Stimulated activated CD4-positive, alpha-beta T cell treated with anti-CD3 and anti-CD28 coated beads, Interleukin-1b, Interleukin-23, amount 100 ng/mL, for 1 hour (primary cell): ENCODE measurements around the gene PTPMT1.
"Not testable (repeated sequence)": the region's sequence is repeated elsewhere in the genome, so short reads cannot be mapped to it uniquely, and the experiment has no call there.

ENCODE experiments used
- DNase-seq, 2 donors: peaks; one replicate each; pipeline ENCODE4 v3.0.0-alpha.2; 2020; ENCODE audit warnings: low read depth in 2 of 2

PTPMT1 gene, protein sequence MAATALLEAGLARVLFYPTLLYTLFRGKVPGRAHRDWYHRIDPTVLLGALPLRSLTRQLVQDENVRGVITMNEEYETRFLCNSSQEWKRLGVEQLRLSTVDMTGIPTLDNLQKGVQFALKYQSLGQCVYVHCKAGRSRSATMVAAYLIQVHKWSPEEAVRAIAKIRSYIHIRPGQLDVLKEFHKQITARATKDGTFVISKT

DNA sequence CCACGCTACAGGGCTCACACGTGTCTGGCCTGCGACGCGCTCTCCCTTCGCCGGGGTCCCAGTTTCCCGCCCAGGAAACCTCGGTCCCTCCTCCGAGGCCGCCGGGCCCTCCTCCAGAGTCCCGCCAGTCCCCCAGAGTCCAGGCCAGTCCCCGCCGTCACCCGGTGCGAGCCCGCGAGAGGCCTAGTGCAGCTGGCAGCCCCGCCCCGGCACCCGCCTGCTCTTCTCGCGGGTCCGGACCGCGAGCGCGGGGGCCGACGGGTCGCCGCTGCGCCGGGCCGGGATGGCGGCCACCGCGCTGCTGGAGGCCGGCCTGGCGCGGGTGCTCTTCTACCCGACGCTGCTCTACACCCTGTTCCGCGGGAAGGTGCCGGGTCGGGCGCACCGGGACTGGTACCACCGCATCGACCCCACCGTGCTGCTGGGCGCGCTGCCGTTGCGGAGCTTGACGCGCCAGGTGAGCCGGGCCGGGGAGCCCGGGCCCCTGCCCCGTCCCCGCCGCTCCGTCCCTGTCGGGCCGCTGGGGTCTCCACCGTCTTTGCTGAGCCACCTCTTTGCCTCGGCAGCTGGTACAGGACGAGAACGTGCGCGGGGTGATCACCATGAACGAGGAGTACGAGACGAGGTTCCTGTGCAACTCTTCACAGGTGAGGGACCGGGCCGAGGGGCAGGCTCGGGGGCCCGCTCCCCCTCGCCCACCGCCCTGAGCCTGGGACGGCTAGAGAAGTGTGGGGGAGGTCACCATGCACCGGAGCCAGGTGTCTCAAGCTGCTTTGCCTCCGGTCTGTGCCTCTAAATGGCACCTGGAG lies at the start of gene PTPMT1:
Gene PTPMT1 (plus strand): TSS at position 260 of the 809 bp plus-strand sequence. CDS start 24 bp downstream, at position 284.
- DNase-seq, result peak in 1 of 2 donors; percentile 40

GRCh38 chr11:47516155-47516554 lies 49.2 kb upstream of the PTPMT1 start:
- no peak for DNase-seq

DNA sequence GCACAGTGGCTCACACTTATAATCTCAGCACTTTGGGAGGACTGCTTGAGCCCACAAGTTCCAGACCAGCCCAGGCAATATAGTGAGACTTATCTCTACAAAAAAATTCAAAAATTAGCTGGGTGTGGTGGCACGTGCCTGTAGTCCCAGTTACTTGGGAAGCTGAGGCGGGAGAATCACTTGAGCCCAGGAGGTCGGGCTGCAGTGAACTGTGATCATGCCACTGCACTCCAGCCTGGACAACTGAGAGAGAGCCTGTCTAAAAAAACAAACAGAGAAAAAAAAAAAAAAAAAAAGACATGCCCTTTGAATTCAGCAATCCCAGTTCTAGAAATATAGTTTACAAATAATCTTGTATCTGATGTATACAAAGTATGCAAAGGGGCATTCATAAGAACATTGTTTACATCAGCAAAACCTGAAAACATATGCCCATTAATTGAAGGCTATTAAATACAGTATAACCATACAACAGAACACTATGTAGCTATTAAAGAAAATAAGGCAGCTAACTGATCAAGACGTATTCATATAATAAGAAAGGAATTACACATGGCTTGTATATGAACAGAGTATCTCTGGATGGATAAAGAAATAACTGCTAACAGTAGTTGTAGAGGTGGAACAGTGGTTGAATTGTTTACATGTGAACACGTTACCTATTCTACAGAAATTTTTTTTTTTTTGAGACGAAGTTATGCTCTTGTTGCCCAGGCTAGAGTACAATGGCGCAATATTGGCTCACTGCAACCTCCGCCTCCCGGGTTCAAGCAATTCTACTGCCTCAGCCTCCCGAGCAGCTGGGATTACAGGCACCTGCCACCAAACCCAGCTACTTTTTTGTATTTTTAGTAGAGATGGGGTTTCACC lies 48.2 kb upstream of the PTPMT1 start:
- no peak for DNase-seq

DNA sequence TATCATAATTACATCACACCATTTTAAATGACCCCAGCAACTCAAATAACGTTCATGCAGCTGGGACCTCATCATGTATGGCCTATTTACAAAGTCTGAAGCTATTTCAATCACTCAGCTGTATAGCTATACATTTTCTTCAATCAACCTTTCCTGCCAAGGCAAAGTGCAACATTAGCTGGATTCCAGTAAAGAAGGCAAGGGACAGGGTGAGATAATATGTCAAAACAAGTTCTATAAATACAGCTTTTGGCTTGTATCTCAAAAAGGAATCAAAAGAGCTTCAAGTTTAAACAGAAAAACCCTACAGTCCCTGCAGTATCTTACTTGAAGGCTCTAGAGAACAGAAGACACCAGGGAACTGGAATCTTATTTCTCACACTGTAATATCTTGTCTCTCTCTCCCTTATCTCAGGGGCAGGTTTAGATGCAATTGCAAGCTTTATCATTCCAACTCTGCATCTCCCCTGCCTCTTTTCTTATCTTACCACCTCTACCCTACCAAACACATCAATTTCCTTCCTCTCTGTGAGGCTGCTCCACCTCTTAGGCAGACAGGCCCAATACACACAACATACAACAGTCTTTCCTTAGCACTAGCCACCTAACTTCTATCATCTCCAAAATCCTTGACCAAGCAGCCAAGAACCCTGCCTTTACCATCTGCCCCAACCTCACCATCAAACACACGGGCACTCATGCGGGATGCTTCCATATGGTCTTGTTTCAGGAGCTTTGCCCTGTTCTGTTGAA lies 47.0 kb upstream of the PTPMT1 start:
- DNase-seq, result no peak

DNA sequence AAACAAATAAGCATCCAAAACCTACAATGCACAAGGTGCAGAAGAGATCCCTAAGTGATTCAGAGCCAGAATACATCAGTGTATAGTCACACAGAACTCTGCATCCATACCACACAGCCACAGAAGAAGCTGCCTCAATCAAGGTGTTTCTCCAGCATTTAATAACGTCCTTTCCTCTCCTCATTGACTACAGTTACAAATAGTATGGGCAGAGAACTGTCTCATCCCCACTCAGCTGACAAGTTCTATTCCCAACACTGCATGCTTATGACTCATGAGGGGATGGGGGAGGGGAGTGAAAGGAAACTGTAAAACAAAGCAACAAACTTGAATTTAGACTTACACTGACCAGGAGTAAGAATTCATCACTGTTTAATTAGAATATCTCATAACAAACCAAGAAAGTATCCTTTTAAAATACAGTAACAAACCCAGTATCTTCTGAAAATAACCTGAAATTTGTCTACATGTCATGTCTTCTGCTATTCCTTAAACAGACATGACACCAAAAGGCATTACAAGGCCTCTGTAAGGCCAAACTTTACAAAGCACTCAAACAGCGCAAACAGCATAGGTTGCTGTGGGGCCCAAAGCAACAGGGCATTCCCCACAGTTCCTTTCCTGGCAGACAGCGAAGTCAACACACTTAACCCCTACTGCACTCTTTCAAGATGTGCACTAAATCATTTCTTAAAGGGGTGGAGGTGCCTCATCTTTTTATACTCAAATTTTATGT lies 41.7 kb upstream of the PTPMT1 start:
- DNase-seq, result no peak

GRCh38 chr11:47524291-47524874 lies 41.0 kb upstream of the PTPMT1 start:
- no peak for DNase-seq

DNA sequence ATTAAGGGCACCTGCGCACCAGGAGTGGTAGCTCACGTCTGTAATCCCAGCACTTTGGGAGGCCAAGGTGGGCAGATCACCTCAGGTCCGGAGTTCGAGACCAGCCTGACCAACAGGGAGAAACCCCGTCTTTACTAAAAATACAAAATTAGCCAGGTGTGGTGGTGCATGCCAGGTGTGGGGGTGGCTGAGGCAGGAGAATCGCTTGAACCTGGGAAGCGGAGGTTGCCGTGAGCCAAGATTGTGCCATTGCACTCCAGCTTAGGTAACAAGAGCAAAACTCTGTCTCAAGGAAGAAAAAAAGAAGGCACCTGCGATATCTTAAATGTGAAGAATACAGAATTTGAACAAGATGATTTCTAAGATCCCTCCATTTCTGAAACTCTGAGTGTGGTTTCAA lies 39.4 kb upstream of the PTPMT1 start:
- DNase-seq, result not testable (repeated sequence)

DNA sequence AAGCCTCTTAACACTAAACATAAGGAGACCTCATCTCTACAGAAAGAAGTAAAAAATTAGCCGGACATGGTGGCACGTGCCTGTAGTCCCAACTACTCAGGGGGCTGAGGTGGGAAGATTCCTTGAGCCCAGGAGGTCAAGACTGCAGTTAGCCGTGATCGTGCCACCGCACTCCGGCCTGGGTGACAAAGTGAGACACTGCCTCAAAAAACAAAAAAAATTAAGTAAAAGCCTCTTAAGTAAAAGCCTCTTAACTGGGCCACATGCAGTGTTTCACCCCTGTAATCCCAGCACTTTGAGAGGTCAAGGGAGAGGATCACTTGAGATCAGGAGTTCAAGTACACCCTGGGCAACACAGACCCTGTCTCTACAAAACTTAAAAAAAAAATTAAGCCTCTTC lies 38.2 kb upstream of the PTPMT1 start:
- no peak for DNase-seq

DNA sequence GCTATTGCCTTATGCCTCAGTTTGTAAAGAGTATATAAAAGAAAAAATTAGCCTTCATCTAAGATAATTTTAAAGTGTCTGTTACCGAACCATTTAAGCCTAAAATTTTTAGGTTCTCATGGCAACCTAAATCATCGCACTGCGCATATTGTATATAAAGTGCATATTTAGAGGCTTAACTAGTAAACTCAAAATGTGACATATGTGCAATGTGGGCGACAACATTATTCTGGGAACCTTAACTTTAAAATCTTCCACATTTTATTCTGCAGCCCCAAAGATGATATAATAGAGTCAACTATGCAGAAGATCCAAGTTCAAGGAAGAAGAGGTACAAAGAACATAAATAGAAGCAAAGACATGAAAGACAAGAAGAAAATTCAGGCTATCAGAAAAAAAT lies 35.4 kb upstream of the PTPMT1 start:
- DNase-seq, result no peak

- DNase-seq, result not testable (repeated sequence)
Measured at GRCh38 chr11:47530721-47531120, 34.7 kb upstream of the PTPMT1 start.

GRCh38 chr11:47531666-47532065 lies 33.7 kb upstream of the PTPMT1 start:
- DNase-seq, result no peak

DNA sequence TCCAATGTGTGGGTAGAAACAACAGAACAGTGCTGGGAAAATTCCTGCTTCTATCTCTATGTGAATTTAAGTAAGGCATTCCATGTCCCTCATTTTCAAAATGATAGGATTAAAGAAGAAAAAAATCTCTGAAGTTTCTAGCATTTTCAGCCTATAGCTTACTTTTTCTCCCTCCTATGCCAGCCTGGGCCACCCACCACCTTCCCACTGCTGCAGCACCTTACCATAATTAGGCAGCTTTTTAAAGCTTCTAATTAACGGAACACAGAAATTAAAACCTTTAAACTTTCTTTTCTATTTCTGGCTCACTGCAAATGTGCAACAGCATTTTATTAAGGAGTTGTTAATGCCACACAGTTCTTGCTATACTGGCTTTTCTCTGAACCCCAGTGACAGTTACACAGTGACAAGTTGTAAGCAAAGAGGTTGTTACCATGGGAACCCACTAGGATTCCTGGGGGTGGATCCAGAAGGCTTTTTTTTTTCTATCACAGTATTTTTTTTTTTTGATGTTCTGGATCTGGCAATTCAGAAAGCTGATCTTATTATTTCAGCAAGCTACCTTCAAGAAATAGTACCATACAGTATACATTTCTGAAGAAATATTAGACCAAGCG lies 32.7 kb upstream of the PTPMT1 start:
- no peak for DNase-seq

DNA sequence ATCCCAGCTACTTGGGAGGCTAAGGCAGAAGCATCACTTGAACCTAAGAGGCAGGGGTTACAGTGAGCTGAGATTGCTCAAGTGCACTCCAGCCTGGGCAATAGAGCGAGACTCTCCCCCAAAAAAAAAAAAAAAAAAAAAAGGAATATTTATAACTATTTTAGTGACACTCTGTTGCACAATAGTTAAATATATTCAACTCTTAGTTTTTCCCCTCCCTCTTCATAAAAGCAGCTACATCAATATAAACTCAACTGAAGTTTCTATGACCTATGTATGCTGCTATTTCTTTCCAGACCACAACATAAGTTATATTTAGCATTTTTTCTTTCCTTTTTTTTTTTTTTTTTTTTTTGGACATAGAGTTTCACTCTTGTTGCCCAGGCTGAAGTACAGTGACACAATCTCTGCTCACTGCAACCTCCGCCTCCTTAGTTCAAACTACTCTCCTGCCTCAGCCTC lies 31.7 kb upstream of the PTPMT1 start:
- DNase-seq, result no peak

DNA sequence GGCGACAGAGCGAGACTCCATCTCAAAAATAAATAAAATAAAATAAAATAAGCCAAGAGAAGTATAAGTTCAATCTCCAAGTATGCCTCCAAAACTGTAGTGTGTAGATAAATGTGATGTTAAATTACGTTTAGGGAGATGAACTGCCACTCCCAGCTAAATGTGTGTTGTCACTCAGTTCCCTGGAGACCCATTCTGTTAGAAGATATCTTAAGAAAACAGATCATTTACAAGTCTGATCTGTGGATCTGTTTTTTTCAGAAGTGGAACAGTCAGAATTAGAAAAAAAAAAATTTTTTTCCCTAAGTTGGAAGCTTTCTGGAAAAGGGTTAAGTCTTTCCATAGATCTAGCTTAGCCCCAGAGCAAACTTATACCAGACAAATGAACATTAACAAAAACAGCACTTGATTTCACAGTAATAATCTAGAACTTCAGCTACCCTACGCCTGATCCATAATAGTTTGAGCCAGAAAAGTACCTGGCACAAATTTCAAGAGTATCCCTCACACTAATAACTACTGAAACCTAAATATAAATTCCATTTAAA lies 30.6 kb upstream of the PTPMT1 start:
- DNase-seq, result no peak

GRCh38 chr11:47536915-47537314 lies 28.5 kb upstream of the PTPMT1 start:
- DNase-seq, result no peak

GRCh38 chr11:47538741-47539565 lies 26.4 kb upstream of the PTPMT1 start:
- DNase-seq, result no peak

DNA sequence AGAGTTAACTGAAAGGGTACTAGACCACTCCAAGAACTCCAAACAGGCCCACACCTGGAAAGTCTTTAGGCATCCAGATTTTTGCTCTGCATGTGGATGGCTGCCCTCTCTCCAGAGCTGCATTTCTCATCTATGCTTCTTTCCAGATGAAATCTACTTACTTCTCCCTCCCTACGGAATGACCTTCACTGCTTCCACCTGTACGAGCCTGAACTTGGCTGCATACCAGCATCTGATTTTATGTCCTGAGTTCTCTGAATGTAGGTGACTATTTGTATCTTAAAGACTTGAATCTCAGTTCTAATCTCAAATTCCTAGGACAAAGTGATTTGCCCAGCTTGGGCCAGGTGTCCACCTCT lies 25.7 kb upstream of the PTPMT1 start:
- DNase-seq, result no peak

DNA sequence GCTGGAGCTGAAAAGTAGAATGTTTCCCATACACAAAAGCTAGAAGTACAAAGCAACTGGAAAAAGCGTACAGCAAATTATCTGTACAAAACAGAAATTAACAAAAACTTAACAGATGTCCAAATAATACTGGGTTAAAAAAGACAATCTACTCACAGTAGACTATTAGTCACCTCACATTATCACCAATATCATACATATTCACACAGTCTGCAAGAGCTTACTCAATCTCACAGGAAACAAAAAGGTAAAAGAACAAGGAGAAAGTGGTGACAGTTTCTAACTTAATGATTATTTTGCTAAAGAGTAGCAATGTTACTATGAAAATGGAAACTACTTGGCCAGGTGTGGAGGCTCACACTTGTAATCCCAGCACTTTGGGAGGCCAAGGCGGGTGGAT lies 24.3 kb upstream of the PTPMT1 start:
- DNase-seq, result no peak

GRCh38 chr11:47545298-47545697 lies 20.1 kb upstream of the PTPMT1 start:
- DNase-seq, result no peak
